ENCODE data around the gene DGAT2L6.

DGAT2L6 gene

GRCh38 chrX:70171624-70172023, 5.7 kb upstream of the DGAT2L6 start:
- H3K27ac ChIP-seq = no peak overlapping the region
- TF ChIP-seq CTCF (conservative IDR thresholded peaks at IDR 0.05) = no peak
- TF ChIP-seq ZFX (IDR thresholded peaks at IDR 0.05) = no peak

- no peak overlapping the region for H3K27ac ChIP-seq
- TF ChIP-seq CTCF (conservative IDR thresholded peaks at IDR 0.05) (no peak), ZFX (IDR thresholded peaks at IDR 0.05) (no peak)
Measured at GRCh38 chrX:70172221-70172620, 5.1 kb upstream of the DGAT2L6 start.

- H3K27ac ChIP-seq = no peak overlapping the region
- TF ChIP-seq CTCF (conservative IDR thresholded peaks at IDR 0.05) (no peak), ZFX (IDR thresholded peaks at IDR 0.05) (no peak)
Measured at GRCh38 chrX:70172964-70173363, 4.3 kb upstream of the DGAT2L6 start.

GRCh38 chrX:70174754-70175153, 2.5 kb upstream of the DGAT2L6 start:
- no peak for TF ChIP-seq CTCF (conservative IDR thresholded peaks at IDR 0.05)
- no peak for TF ChIP-seq ZFX (IDR thresholded peaks at IDR 0.05)
- peak overlapping the region; percentile 59 for H3K27ac ChIP-seq

GRCh38 chrX:70175338-70175737, 1.9 kb upstream of the DGAT2L6 start:
- peak overlapping the region; percentile 59 for H3K27ac ChIP-seq
- no peak for TF ChIP-seq CTCF (conservative IDR thresholded peaks at IDR 0.05)
- no peak for TF ChIP-seq ZFX (IDR thresholded peaks at IDR 0.05)

- TF ChIP-seq CTCF (conservative IDR thresholded peaks at IDR 0.05) (no peak), ZFX (IDR thresholded peaks at IDR 0.05) (no peak)
- H3K27ac ChIP-seq = no peak overlapping the region
Measured at GRCh38 chrX:70183091-70183490, 5.8 kb downstream of the DGAT2L6 start.

GRCh38 chrX:70190225-70190624, 12.9 kb downstream of the DGAT2L6 start:
- no peak for TF ChIP-seq CTCF (conservative IDR thresholded peaks at IDR 0.05)
- no peak for TF ChIP-seq ZFX (IDR thresholded peaks at IDR 0.05)
- no peak overlapping the region for H3K27ac ChIP-seq

Measured in C4-2B (cell line).